Measurements from ENCODE around the gene IDH1. TPM values are rescaled to one million over a fixed set of nuclear protein-coding genes. Genes with fewer than 3 reads are reported as not detected.

IDH1 gene
- total RNA-seq, 1 donor from 2014 or later, result 47.4 TPM

DNA sequence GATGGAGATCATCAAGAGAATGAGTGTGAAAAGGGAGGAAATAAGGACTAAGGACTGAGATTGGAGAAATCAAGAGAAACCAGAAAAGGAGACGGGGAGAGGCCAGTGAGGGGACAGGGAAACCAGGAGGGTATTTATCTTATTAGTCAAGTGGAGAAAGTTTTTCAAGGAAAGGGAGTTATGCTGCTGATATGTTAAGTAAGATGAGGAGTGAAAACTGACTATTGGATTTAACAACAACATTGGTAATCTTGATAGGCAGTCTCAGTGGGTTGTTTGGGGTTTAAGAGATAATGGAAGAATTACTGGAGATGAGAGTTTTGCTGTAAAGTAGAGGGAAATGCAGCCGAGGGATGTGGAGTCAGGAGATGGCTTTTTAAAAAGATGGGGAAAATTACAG is 41.7 kb upstream of the IDH1 start:
- intact Hi-C loops (cut with DNase I), result no loop called here
- no peaks in the 10 kb centered on the region for H3K9me3 ChIP-seq
- TF ChIP-seq CTCF (IDR thresholded peaks at IDR 0.05) (no peak), POLR2A (IDR thresholded peaks at IDR 0.05) (no peak), POLR2AphosphoS5 (IDR thresholded peaks at IDR 0.05; ENCODE audit: insufficient read depth in 1 of 2, low read depth in 1 of 2) (no peak)
- no peak overlapping the region for H3K4me3 ChIP-seq
- no peaks in the 10 kb centered on the region for H3K4me1 ChIP-seq
- H3K27me3 ChIP-seq, result no peaks in the 10 kb centered on the region
- no peak overlapping the region for H3K27ac ChIP-seq
- peaks cover 0 to 24% of the 10 kb centered on the region in 2 donors for H3K36me3 ChIP-seq
- DNase-seq (ENCODE audit: extremely low spot score in 2 of 2), result no peak

DNA sequence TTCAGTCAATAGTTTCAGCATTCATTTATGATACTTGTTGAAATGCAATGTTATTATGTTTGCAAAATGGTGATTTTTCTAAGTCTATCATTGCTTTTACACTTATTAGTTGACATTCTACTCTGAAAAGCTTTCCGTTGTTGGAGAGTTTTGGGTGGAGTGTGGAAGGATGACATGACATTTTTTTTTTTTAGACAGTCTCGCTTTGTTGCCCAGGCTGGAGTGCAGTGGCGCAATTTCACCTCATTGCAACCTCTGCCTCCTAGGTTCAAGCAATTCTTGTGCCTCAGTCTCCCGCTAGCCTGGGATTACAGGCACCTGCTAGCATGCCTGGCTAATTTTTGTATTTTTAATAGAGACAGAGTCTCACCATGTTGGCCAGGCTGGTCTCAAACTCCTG is 41.0 kb upstream of the IDH1 start:
- H3K9me3 ChIP-seq, result no peaks in the 10 kb centered on the region
- peaks cover 0 to 22% of the 10 kb centered on the region in 2 donors for H3K36me3 ChIP-seq
- no peaks in the 10 kb centered on the region for H3K4me1 ChIP-seq
- no peak overlapping the region for H3K4me3 ChIP-seq
- DNase-seq (ENCODE audit: extremely low spot score in 2 of 2), result no peak
- H3K27ac ChIP-seq, result no peak overlapping the region
- H3K27me3 ChIP-seq, result no peaks in the 10 kb centered on the region
- intact Hi-C loops (cut with DNase I), result no loop called here
- no peak for TF ChIP-seq POLR2AphosphoS5 (IDR thresholded peaks at IDR 0.05; ENCODE audit: insufficient read depth in 1 of 2, low read depth in 1 of 2)
- TF ChIP-seq POLR2A (IDR thresholded peaks at IDR 0.05), result no peak
- no peak for TF ChIP-seq CTCF (IDR thresholded peaks at IDR 0.05)

- no peaks in the 10 kb centered on the region for H3K9me3 ChIP-seq
- intact Hi-C loops (cut with DNase I), result no loop called here
- H3K4me3 ChIP-seq, result no peak overlapping the region
- H3K36me3 ChIP-seq, result peaks cover 0 to 25% of the 10 kb centered on the region in 2 donors
- H3K27me3 ChIP-seq, result no peaks in the 10 kb centered on the region
- TF ChIP-seq POLR2AphosphoS5 (IDR thresholded peaks at IDR 0.05; ENCODE audit: insufficient read depth in 1 of 2, low read depth in 1 of 2) (no peak), POLR2A (IDR thresholded peaks at IDR 0.05) (no peak), CTCF (IDR thresholded peaks at IDR 0.05) (no peak)
- no peak overlapping the region for H3K27ac ChIP-seq
- no peaks in the 10 kb centered on the region for H3K4me1 ChIP-seq
- no peak for DNase-seq (ENCODE audit: extremely low spot score in 2 of 2)
These were observed 39.7 kb upstream of the IDH1 start for GRCh38 chr2:208294482-208295024.

DNA sequence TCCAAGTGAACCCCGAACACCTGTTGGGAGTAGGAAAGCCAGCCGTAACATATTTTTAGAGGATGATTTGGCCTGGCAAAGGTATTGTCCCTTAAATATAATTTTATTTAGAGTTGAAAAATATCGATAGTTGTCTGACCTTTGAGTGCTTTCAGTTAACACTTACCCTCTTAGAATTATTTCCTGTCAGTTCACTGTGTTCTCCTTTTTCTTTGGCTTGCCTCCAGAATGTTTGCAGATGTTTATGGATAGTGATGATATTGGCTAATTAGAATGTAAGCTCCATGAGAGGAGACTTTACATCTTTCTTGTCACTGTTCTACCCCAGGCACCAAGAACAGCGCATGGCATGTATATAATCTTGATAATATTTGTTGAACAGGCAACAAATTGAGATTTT is 31.0 kb upstream of the IDH1 start:
- Histone ChIP-seq H3K36me3 (peaks cover 0 to 43% of the 10 kb centered on the region in 2 donors), H3K27me3 (no peaks in the 10 kb centered on the region)

More for the DNA sequence above, 31.0 kb upstream of the IDH1 start:
- no peaks in the 10 kb centered on the region for H3K4me1 ChIP-seq
- intact Hi-C loops (cut with DNase I), result no loop called here
- no peak overlapping the region for H3K4me3 ChIP-seq
- DNase-seq (ENCODE audit: extremely low spot score in 2 of 2), result no peak
- H3K27ac ChIP-seq, result no peak overlapping the region
- TF ChIP-seq POLR2AphosphoS5 (IDR thresholded peaks at IDR 0.05; ENCODE audit: insufficient read depth in 1 of 2, low read depth in 1 of 2), result no peak
- no peak for TF ChIP-seq CTCF (IDR thresholded peaks at IDR 0.05)
- TF ChIP-seq POLR2A (IDR thresholded peaks at IDR 0.05), result no peak
- H3K9me3 ChIP-seq, result no peaks in the 10 kb centered on the region

Measured in vagina (tissue), 2 donors.